HG03571 (cell line): Measurements from ENCODE around the gene NEK6.

ENCODE experiments used
- ATAC-seq: cut with Tn5 transposase; IDR thresholded peaks from one replicate; pipeline ENCODE4 v1.9.1; 2021; ENCODE audit not compliant: unreplicated experiment

Gene NEK6

DNA sequence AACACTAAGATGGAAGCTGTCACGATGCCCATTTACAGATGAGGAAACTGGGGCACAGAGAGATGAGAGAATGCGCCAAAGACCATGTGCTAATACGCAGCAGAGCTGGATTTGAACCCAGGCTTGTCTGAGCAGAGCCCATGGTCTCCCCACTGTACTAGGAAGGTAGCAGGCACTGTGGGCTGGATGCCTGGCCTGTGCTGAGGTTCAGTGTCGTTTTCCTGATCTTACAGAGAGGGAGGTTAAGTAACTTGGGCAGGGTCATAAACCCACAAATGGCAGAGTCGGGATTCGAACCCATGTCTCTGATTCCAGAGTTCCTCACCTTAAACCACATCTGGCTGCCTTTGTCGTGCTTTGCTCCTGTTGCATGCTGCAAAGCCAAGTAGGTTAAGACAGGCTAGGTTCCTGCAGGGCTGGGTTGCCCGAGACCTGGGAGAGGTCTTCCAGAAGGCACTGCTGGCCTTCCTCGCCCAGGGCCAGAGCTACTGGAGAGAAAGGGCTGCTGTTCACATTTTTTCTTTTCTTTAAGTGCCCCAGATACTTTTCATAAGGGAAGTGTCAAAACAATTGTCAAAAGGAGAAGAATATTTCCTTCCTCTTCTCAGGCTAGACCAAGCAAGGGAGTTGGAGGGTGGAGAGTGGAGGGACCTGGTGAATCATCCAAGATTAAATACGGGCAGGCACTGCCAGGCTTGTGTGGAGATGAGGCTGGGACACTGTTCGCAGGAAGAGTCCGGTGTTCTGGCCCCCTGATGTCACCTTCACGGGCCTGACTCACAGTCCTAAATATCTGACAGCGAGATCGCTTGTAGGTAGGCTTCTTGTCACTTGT lies 3.2 kb downstream of the NEK6 start:
- no peak for ATAC-seq

DNA sequence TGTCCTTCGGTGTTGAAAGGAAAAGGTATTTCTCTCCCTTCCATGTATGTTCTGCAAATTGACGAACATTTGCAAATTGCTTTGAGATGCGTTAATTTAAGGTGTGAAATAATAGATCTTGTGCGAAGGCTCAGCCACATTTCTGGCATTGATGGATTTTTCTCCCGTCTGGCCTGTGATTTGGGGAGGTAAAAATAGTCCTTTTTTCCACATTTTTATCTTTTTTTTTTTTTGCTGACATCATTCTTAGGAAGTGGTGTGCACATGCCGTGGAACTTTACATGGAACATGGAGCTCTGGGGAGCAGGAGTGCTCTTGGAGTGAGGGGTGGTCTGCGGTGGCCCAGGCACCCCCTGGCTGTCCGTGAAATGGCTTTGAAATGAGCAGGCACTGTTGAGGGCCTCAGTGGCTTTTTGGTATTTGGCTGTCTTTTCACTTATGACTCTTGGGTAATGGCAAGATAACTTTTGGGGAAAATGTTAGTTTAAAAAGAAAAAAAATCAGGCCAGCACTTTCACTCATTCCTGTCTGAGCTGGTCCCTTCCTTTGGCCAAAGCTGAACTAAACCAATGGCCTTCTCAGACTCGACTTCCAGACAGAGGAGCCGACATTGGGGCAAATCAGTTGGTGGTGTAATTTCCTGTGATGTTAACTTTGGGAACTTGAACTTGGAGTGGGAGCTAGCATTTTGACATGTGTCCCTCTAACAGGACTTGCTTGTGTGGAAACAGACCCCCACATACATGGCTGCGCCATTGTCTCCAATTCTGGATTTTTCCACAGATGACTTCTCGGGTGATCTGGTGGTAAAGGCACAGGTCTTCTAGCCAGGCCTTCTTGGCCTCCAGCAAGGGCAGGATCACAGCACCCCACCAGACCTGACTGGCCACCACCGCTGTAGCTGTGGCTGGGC lies 4.2 kb downstream of the NEK6 start:
- ATAC-seq, result no peak

GRCh38 chr9:124262649-124262972 lies 4.9 kb downstream of the NEK6 start:
- ATAC-seq, result no peak

DNA sequence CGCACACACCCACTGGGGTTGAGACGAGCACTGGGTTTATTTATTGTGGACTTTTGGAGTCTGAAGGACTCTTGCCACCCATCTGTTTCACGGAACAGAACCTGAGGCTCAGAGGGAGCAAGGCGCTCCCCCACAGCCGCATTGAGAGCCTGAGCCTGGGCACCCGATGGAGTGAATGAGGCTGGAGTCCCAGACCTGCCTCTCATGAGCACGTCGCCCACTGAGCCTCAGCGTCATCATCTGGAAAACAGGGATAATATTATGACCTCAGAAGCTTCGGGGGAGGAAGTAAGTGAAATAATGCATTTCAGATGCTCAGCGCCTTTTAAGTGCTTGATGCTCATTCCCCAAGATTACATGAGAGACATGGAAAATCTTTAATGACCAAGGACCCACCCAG lies 5.5 kb downstream of the NEK6 start:
- ATAC-seq, result no peak

GRCh38 chr9:124263800-124264426 lies 6.2 kb downstream of the NEK6 start:
- no peak for ATAC-seq

GRCh38 chr9:124264823-124265233 lies 7.1 kb downstream of the NEK6 start:
- peak; percentile 54 for ATAC-seq

DNA sequence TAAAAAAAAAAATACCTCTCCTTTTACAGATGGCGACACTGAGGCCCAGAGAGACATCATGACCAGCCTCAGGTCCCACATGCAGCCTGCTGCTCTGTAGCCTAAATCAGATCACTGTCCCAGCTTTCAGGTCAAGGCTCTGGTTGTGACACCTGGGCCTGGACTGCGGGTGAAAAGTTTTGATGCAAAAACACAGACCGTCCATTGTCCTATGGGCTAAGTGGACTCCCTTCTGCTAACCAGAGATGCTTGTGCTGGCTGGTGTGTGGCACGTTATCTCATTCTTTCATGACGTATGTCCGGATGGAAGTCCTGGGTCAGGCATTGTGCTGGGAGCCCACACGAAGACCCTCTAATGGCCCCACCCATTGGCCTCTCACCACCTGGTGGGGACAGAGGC lies 7.8 kb downstream of the NEK6 start:
- ATAC-seq, result no peak

GRCh38 chr9:124266139-124266825 lies 8.5 kb downstream of the NEK6 start:
- ATAC-seq, result no peak

DNA sequence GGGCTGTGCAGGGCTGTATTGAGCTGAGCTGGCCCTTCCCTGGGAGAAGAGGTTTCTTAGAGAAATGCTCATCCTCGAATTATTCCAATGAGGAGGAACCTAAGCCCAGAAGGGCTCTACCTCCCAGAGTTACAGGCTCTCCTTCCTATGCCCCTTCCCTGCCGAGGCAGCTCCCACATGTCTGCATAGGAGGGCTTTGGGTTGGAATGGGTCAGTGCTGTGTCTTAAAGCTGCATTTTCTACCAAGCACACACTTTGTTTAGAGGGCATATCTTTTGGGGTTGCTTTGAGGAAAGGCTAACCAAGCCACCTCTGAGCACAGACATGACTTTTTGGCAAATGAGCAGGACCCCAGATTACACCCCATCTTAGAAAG lies 9.1 kb downstream of the NEK6 start:
- no peak for ATAC-seq

DNA sequence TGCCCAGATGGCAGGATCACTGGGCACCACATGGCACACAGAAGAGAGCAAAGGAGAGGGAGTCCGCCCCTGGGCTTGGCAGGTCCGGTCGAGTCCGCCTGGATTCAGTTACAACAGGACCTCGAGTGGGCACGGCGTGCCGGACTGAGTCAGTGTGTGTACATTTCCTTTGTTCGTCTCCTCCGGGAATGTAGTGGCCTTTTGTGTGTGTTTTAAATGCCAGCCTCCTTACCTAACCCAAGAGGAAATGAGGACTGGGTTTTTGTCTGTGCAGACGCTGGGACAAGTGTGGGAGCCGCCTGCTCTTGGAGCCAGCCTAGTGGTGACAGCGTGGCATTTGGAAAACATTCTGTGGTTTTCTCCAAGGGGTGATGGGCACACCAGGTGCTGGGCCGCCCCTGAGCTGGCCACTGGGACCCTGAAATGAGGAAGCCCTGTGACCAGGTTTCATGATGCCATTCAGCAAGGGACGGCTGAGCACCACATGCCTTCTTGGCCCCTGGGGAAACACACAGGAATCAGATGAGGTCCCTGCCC lies 9.6 kb downstream of the NEK6 start:
- no peak for ATAC-seq

GRCh38 chr9:124268248-124268647 lies 10.5 kb downstream of the NEK6 start:
- no peak for ATAC-seq

DNA sequence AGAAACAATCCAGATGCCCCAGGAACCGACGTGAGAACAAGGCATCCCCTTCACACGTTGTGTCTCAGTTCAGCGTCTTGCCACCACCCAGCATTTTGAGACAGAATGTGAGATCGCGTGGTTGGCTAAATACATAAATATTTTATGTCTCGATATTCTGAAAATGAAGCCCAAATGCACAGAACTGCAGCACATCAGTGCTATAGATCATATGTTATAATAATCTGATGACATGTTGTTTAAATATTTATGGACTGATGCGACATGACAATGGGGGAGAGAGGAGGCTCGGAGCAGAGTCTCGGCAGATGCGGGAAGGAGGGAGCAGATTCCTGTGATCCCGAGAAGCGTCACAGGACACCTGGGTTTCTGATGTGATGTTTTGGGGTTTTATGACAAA lies 10.9 kb downstream of the NEK6 start:
- no peak for ATAC-seq

DNA sequence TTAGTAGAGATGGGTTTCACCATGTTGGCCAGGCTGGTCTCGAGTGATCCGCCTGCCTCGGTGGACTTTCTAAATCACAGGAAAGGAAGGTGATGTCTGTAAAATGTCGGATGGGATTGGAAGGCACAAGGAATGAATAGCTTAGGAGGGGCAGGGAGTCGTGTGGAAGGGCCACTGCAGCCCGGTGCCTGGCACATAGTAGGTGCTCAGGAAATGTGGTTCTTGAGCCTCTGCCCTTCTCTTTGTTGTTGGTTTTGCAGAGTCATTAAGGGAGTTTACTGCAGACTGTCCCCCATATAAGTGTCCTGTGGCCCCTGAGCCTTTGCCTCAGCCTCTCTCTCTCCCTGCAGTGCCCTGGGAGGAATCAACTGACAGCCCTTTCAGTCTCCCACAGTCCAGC lies 11.8 kb downstream of the NEK6 start:
- ATAC-seq, result no peak

GRCh38 chr9:124270504-124271335 lies 13.0 kb downstream of the NEK6 start:
- no peak for ATAC-seq

DNA sequence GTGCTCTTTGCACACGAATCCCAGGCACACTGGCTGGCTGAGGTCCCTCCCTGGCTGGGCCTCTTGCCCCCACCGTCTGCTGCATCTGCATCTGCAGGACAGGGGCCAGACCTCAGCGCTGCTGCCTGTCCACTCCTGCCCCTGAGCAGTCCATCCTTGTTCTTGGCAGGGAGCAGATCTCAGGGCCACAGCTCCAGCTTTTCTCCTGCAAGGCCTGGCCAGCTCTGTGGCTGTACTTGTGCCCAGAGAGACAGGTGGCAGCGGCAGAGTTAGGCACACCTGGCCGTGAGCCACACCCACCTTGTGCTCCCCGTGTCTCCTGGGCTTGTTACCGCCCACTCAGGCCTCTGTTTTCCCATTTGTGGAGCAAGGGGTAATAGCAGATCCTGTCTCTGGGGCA lies 13.9 kb downstream of the NEK6 start:
- no peak for ATAC-seq

- no peak for ATAC-seq
Observed at GRCh38 chr9:124272118-124272517, 14.4 kb downstream of the NEK6 start.

DNA sequence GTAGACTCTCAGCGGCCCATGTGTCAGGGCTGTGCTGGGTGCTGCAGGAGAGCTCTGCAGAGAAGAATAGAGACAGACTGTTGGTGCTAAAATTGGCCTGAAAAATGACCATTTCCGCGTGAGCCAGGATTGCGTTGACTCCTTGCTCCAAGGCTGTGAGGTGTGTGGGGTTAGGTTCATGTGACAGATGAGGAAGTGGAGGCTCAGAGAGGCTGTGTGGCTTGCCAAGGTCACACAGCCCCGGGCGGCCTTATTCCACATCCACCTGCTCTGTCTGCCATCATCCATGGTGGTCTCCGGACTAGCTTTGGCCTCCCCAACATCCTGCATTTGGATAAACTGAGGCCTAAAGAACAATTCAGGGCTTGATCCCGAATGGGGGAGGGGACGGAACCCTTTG lies 15.2 kb downstream of the NEK6 start:
- no peak for ATAC-seq

- ATAC-seq, result no peak
Observed at GRCh38 chr9:124273427-124274160, 15.8 kb downstream of the NEK6 start.

GRCh38 chr9:124274226-124274625 lies 16.5 kb downstream of the NEK6 start:
- no peak for ATAC-seq
